GM13976 (cell line): ENCODE data around the gene NECTIN1.

Experiments used
- DNase-seq: peaks from one replicate; pipeline ENCODE4 v3.0.0; 2012; ENCODE audit warnings: low spot score
- in situ Hi-C: fragments of 300-500 bp; cut with MboI; formaldehyde crosslinking; loops from one replicate; pipeline ENCODE4 v1.12.0; 2022; ENCODE audit warnings: low sequenced_read_pairs, mixed read lengths, inconsistent platforms; ENCODE audit not compliant: unreplicated experiment
- TF ChIP-seq, protein P1 (sequence below): IDR thresholded peaks from 2 replicates; pipeline ENCODE4 v1.5.1; 2012; ENCODE audit warnings: borderline replicate concordance, mild to moderate bottlenecking; ENCODE audit not compliant: insufficient read depth; ENCODE audit errors: extremely low read depth, missing control alignments, control extremely low read depth

NECTIN1 gene

GRCh38 chr11:119747868-119748660 lies 19.1 kb upstream of the NECTIN1 start:
- in situ Hi-C loops = no loop called here
- no peak for DNase-seq

GRCh38 chr11:119745776-119746535 lies 17.0 kb upstream of the NECTIN1 start:
- no peak for DNase-seq
- in situ Hi-C loops = no loop called here
- TF ChIP-seq, protein P1, sequence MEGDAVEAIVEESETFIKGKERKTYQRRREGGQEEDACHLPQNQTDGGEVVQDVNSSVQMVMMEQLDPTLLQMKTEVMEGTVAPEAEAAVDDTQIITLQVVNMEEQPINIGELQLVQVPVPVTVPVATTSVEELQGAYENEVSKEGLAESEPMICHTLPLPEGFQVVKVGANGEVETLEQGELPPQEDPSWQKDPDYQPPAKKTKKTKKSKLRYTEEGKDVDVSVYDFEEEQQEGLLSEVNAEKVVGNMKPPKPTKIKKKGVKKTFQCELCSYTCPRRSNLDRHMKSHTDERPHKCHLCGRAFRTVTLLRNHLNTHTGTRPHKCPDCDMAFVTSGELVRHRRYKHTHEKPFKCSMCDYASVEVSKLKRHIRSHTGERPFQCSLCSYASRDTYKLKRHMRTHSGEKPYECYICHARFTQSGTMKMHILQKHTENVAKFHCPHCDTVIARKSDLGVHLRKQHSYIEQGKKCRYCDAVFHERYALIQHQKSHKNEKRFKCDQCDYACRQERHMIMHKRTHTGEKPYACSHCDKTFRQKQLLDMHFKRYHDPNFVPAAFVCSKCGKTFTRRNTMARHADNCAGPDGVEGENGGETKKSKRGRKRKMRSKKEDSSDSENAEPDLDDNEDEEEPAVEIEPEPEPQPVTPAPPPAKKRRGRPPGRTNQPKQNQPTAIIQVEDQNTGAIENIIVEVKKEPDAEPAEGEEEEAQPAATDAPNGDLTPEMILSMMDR = no peak

More at GRCh38 chr11:119747868-119748660, 19.1 kb upstream of the NECTIN1 start:
- TF ChIP-seq, protein P1 = no peak

DNA sequence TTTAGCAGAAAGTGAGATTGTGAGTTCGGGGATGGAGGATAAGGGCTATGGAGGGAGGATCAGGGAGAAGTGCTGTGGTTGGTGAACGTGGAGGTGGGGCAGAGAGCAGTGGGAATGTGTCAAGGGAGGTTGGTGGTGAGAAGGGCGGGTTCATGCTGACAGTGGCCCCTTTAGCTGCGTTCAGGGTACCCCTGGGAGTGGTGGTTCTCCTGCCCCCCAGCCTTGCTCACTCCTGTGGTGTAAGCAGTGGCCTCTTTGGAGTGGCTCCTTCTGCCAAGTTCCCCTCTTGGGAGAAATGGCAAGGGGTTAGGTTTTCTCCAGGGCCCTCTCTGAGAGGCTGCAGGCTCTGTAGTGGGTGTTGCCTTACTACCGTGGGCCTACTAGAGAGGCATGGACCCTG lies 16.1 kb upstream of the NECTIN1 start:
- TF ChIP-seq, protein P1 = no peak
- no peak for DNase-seq
- in situ Hi-C loops = no loop called here

GRCh38 chr11:119744577-119744976 lies 15.6 kb upstream of the NECTIN1 start:
- TF ChIP-seq, protein P1 = no peak
- in situ Hi-C loops = no loop called here
- no peak for DNase-seq

DNA sequence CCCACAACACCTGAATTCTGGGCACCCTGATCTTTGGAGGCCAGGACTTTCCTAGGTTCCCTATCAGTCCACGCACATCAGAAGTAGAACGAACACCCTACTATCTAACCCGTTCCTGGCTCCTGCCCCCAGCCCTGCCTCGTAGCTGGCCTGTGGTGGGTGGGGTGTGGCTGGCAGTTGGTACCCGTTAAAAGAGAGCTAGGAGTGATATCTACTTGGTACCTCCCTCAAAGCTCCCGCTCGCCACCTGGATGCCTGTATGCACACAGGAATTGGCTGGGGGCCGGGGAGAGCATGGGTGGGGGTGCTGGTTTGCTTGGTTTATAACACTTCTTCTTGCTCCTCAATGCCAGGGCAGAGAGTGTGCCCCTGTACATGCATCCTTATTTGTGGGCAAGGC lies 14.0 kb upstream of the NECTIN1 start:
- TF ChIP-seq, protein P1 = no peak
- in situ Hi-C loops = no loop called here
- DNase-seq = no peak

DNA sequence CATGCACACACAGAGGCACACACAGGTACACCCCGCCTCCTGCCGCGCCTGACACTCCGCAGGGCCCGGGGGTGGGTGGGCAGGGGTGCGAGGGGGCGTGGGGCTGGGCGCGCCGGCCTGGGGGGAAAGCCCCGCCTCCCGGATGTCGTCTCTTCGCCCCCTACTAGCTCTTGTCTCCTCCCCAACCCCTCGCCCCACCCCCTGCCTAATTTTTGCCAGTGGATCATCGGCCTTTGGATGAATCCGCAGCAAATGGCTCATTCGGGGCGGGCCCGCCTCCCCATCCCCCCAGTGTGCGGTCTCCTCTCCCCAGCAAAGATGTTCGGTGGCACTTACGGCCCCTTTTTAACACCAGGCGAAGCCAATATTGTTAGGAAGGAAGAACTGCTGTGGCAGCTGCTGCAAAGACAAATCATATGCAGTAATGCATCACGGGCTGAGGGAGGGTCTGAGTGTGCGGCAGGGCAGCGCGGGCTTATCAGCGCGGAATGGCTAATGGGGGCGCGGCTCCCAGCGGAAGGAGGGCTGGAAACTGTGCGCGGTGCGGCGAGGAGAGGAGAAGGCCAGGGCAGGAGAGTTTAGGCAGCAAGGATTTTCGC lies 13.4 kb upstream of the NECTIN1 start:
- DNase-seq = no peak
- in situ Hi-C loops = no loop called here
- TF ChIP-seq, protein P1 = no peak
